Measurements from ENCODE around the gene GRWD1.

GRWD1 gene

DNA sequence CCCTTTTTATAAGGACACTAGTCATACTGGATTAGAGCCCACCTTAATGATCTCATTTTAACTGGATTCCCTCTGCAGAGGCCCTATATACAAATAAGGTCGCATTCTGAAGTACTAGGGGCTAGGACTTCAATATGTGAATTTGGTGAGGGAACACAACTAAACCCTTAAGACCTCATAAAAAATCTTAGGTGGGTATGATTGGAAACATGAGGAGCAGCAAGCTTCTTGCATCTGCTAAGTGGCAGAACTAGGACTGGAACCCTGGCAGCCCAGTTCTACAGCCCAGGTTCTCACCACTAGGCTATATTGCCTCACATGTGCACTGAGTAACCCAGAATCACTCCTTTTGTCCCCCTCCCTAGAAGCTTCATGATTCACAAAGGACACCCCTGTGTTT lies 17.1 kb upstream of the GRWD1 start:
- DNase-seq = no peak

DNA sequence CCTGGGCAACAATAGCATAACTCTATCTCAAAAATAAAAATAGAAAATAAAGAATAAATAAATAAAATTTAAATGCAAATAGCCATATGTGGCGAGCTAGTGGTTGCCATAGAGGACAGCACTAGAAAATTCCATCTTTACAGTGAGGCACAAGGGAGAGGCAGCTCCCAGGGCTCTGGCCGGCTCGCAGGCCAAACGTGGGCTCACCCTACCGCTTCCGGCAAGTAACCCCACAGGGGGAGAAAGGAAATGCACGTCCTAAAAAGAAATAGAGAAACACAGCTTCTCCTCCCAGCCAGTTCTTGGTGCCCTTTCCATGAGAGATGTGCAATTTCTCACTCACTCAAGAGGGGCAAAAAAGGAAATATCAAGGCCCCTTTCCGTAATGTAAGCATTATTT lies 12.4 kb upstream of the GRWD1 start:
- DNase-seq = no peak

DNA sequence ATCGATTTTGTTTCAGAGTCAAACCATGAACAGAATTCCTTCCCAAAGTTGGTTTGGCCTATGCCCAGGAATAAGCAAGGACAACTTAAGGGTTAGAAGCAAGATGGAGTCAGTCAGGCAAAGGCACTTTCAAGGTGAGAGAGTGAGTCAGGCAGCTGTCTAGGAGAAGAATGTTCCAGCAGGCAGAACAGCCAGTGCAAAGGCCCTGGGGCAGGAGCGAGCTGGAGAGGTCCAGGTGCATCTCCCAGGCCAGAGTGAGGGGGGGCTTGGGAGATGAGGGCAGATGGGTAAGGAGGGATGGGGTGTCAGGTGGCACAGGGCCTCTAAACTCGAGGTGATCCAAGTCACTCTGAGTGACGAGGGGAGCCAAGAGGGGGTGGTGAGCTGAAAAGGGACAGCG lies 9.2 kb upstream of the GRWD1 start:
- DNase-seq = no peak

DNA sequence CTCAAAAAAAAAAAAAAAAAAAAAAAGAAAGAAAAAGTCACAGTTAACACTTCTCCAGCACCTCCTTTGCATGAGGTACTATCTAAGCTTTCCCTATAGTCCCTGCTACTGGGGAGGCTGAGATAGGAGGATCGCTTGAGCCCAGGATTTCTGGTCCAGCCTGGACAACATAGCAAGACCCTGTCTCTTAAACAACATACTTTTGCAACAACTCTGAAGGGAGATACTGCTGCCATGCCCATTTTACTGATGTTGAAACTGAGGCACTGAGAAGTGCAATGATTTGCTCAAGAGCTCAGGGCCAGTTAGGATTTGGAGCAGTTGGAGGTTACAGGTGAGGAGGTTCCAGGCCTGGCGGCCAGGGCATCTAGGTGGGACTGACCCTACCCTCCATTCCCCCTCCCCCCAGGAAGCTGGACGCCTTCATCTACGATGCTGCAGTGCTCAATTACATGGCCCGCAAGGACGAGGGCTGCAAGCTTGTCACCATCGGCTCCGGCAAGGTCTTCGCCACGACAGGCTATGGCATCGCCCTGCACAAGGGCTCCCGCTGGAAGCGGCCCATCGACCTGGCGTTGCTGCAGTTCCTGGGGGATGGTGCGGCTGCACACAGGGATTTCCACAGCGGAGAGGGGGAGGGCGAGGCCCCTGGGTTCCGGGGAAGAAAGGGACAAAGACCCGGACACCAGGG lies 4.3 kb upstream of the GRWD1 start:
- DNase-seq = no peak

DNA sequence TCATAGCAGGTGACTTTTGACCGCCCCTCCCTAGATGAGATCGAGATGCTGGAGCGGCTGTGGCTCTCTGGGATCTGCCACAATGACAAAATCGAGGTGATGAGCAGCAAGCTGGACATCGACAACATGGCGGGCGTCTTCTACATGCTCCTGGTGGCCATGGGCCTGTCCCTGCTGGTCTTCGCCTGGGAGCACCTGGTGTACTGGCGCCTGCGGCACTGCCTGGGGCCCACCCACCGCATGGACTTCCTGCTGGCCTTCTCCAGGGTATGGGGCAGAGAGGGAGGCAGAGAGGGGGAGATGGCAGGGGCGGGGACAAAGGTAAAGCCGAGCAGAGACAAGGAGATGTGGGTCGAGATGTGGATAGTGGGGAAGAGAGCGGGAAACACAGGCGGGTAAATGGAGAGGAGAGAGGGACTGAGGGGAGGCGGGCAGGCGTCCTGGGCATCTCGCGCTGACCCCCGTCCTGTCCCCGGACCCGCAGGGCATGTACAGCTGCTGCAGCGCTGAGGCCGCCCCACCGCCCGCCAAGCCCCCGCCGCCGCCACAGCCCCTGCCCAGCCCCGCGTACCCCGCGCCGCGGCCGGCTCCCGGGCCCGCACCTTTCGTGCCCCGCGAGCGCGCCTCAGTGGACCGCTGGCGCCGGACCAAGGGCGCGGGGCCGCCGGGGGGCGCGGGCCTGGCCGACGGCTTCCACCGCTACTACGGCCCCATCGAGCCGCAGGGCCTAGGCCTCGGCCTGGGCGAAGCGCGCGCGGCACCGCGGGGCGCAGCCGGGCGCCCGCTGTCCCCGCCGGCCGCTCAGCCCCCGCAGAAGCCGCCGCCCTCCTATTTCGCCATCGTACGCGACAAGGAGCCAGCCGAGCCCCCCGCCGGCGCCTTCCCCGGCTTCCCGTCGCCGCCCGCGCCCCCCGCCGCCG lies 3.4 kb upstream of the GRWD1 start:
- DNase-seq = no peak

DNA sequence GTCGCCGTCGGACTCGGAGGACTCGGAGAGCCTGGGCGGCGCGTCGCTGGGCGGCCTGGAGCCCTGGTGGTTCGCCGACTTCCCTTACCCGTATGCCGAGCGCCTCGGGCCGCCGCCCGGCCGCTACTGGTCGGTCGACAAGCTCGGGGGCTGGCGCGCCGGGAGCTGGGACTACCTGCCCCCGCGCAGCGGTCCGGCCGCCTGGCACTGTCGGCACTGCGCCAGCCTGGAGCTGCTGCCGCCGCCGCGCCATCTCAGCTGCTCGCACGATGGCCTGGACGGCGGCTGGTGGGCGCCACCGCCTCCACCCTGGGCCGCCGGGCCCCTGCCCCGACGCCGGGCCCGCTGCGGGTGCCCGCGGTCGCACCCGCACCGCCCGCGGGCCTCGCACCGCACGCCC lies 2.5 kb upstream of the GRWD1 start:
- DNase-seq = no peak

DNA sequence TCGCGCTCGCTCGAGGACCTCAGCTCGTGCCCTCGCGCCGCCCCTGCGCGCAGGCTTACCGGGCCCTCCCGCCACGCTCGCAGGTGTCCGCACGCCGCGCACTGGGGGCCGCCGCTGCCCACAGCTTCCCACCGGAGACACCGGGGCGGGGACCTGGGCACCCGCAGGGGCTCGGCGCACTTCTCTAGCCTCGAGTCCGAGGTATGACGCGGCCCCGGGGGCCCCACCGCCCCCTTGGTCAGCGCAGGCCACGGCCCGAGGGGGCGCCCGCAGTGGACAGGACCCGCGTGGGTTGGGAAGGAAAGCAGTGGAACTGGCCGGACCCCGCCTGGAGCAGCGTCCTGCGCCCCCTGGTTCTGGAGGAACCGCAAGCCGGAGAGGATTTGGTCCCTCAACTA lies 2.1 kb upstream of the GRWD1 start:
- no peak for DNase-seq

DNA sequence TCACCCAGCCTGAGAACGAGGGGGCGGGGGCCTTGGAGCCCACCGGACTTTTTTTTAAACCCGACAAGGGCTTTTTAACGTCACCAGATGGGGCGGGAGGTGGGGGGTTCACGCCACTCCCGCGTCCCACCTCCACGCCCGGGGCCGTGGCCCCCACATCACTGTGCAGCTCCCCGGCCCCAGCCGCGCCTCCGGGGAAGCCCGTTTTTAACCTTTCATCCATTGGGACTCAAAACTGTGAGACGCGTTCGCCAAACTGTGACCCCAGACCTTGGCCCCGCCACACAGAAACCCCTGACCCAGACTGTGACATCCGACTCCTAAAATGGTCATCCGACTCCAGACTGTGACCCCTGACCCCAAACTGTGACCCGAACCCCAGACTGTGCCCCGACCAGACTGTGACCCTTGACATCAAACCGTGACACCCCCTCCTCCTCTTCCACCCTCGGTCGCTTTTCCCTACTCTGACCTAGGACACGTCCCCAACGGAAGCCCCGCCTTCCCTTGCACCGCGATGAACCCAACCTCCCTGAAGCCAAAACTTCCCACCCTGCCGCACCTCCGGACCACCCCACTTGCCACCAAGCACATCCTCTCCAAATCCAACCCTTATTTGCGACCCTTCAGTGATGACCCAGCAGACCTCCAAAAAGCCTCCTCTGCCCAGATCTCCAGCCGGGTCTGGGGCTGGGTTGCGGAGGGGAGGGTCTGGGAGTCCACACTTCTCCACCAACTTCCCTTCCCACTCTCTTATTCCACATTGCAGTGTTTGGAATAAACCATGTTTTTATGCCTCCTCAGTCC lies 1.5 kb upstream of the GRWD1 start:
- no peak for DNase-seq

DNA sequence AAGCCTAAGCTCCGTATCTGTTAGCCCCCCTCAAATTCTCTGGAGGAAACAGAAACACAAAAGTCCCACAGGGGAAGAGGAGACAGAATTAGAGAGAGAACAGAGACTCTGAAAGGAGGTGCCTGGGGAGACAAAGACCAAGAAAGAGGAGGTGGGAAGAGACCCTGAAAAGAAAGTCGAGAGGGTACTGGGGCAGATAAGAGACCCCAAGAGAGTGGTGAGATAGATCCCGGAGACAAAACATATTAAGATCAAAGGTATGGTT lies 915 bp upstream of the GRWD1 start:
- no peak for DNase-seq

DNA sequence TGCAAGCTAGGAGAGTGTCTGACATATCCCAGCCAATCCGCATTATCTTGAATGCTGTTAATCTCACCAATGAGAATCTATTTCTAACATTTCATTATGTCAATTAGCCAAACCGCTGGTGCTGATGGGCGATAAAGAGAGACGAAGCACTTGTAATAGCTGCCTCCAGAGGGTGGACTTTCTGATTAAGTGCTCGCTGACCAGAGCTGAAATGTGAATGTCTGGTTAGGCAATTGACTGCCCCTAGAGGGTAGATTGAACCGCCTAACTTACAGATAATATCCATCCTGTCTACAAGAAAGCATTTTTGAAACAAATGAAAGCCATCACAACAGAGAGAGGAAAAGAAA lies 552 bp upstream of the GRWD1 start:
- DNase-seq = no peak

DNA sequence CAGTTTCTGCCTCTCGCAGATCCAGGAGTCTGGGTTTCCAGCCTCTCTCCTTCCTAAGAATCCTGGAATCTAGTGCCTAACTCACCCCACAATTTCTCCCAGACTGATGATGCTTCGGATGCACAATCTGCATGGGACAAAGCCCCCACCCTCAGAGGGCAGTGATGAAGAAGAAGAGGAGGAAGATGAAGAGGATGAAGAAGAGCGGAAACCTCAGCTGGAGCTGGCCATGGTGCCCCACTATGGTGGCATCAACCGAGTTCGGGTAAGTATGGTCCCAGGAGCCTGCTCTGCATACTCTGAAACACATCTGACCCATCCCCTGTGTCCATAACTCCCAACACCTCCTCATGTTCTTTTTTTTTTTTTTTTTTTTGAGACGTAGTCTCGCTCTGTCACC lies 796 bp downstream of the GRWD1 start:
- DNase-seq = no peak

DNA sequence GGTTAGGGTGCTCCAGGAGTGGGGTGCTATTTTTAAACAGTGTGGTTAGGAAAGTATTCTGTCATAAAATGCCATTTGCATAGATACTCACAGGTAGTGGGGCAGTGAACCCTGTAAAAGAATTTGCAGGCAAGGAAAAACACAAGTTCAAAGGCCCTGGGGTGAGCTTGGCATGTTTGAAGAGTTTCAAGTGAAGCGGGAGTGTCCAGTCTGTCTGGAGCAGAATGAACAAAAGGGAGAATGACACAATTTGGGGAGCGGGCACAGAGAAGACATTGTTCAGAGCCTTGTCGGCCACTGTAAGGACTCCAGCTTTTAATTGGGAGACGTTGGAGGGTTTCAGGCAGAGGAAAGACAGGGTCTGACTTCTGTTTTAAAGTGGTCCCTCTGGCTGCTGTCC lies 2.8 kb downstream of the GRWD1 start:
- DNase-seq = no peak

DNA sequence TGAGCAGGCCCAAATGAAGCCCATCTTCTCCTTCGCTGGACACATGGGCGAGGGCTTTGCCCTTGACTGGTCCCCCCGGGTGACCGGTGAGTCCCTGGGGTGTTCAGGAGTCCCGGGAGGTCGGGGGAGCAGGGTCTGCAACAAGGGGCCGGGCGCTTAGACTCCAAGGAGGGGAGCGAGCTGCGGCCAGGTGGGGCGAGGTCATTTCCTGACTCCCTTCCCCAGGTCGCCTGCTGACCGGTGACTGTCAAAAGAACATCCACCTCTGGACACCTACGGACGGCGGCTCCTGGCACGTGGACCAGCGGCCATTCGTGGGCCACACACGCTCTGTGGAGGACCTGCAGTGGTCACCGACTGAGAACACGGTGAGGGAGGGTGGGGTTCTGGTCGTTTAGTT lies 4.7 kb downstream of the GRWD1 start:
- DNase-seq = no peak

DNA sequence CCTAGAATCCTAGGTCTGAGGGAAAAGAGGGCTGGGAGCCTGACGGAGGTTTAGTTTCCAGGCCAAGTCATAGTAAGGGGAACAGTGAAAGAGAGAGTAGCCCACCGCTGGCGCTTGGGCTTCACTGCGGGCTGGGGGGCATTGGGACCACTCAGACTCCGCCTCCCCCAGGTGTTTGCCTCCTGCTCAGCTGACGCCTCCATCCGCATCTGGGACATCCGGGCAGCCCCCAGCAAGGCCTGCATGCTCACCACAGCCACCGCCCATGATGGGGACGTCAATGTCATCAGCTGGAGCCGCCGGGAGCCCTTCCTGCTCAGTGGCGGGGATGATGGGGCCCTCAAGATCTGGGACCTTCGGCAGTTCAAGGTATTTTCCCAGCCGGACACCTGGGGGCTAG lies 5.1 kb downstream of the GRWD1 start:
- no peak for DNase-seq

DNA sequence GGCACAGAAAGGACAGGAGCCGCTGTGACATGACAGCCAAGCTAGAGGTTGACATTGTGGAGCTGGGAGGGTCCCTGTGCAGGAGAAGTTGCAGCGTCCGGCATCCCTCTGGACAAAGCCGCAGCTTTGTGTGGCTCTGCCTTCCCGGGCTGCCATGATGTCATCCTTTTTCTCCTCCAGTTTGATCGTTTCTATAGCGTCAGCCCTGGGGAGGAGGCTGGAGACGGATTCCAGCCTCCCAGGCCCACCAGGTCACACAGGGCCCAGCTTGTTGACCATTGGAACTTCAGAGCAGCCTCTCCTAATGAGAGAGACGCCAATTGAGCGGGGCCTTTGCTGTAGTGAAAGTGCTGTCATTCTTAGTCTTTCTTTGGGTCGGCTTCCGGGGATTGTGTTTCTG lies 5.8 kb downstream of the GRWD1 start:
- no peak for DNase-seq

DNA sequence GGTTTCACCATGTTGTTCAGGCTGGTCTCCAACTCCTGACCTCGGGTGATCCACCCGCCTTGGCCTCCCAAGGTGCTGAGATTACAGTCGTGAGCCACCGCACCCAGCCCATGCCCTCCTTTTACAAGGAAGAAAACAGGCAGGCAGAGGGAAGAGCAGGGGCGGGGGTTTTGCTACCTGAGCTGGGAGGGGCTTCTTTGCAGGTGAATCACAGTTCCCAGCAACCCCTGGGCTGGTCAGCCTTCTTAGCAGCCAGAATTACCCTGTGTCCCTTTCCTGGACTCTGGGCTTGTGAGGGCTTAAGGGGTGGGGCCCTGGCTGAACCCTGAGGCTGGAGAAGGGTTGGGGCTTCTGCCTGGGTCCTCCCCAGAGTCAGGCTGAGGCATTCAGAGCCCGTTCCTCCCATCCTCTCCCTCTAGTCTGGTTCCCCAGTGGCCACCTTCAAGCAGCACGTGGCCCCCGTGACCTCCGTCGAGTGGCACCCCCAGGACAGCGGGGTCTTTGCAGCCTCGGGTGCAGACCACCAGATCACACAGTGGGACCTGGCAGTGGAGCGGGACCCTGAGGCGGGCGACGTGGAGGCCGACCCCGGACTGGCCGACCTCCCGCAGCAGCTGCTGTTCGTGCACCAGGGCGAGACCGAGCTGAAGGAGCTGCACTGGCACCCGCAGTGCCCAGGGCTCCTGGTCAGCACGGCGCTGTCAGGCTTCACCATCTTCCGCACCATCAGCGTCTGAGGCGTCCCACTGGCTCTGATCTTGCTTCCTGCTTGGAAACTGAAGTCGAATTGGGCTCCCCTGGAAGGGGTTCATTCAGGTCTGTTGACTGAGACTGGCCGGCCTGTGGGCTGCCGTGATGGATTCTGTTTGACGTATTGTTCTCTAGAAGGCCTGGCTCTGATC lies 6.8 kb downstream of the GRWD1 start:
- DNase-seq = no peak

DNA sequence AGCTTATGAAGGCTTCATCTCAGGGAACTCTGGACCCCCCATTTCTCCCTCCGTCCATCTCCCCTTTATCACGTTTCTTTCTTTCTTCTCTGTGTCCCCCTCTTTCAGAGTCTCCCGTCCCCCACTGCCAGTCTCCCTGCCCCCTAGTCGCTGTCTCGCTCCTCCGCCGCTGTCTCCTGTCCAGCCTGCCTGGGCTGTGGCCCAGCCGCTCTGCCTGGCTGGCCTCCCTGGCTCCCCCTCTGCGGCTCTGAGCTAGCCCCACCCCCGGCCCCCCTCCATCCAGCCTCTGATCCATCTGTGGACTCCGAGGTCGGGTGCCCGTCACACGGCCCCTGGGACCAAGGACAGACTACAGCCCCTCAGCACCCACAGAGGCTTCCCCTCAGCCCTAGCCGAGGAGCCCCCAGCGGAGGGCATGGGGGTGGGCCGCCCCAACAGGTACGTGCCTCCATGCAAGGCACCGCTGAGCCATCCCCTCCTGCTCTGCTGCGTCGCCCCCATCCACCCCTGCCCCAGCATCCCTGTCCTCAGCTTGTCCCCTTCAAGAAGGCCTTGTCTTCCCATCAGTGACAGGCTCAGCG lies 8.5 kb downstream of the GRWD1 start:
- DNase-seq = no peak

DNA sequence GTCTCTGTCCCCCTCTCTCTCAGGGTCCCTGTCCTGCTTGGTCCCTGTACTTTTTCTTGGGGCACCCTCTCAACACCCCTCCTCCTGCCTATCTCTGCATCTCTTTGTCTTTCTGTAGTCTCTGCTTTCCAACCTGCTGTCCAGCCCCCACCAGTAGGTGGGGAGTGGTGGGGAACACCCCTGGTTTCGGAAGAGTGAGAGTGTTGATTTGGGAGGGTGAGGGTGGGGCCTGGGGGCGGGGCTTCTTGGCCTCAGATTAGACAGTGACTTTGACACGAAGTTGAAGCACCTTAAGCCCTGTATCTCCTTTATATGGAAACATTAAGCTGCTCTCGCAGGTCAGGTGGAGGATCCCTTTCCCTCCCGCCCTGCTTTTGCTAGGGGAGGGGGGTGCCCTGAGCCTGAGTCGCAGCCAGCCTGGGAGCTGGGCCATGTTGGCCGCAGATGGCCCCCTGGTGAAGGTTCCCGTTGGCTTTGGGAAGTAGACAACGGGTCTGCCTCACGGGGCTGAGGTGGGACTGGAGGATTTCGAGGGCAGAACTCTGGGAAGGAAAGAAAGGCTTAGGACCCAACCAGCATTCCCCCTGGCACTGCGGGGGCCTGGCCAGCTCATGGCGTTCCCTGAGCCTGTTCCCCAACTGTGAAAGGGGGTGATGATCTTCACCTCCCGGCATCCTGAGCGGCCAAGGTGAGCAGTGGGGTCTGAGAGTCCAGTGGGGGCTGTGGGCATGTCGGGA lies 9.6 kb downstream of the GRWD1 start, which contains the start of gene KCNJ14:
KCNJ14 (plus strand) TSS at position 404 of the 737 bp plus-strand sequence. CDS start 6,151 bp downstream, outside the sequence.
- no peak for DNase-seq

DNA sequence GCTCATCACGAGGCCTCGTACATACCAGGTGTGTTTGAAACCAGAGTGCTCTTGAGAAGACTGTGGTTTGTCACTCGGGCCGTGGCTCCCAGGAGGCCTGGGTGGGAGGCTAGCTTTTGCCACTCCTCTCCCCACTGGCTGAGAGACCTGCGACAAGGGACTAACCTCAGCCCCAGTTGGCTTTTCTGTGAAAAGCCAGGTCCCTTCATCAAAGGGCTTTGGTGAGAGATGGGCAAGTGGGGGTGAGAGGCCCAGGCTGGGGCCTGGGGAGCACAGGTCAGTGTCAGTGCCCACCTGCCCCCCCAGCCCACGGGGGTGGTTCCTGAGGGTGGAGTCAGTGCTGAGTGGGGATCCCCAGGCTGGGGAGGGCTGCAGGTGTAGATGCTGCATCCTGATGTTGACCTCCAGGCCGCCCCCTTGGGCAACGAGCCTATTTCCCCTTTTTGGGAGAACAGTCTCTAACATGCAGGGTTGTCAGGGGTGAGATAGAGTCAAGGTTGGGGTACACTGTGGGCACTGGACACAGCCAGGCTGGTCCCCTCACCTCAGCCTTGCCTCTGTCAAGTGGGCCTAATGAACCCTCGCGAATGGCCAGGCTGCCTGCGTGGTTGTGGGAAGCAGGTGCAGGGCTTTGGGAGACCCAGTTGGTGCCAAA lies 10.3 kb downstream of the GRWD1 start:
- no peak for DNase-seq

DNA sequence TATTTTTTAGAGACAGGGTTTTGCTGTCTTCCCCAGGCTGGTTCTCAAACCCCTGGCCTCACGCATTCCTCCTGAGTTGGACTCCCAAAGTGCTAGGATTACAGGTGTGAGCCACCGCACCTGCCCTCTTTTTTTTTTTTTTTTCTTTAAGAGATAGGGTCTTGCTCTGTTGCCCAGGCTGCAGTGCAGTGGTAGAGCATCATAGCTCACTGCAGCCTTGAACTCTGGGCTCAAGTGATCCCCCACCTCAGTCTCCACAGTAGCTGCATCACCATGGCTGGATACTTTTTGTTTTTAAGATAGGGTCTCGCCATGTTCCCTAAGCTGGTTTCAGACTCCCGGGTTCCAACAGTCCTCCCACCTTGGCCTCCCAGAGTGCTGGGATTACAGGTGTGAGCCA lies 11.1 kb downstream of the GRWD1 start:
- no peak for DNase-seq

DNA sequence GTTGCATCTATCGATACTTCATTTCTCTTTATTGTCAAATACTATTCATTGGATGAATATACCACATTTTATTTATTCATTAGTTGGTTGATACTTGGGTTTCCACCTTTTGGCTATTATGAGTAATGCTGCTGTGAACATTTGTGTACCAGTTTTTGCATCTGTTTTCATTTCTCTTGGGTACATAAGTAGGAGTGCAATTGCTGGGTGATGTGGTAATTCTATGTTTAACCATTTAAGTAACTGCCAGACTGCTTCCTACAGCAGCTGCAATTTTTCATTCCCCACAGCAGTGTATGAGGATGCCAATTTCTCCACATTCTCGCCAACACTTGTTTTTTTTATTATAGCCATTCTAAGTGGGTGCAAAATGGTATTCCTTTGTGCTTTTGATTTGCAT lies 12.2 kb downstream of the GRWD1 start:
- DNase-seq = no peak
